Uterus (tissue), 4 donors: ENCODE measurements around the gene AGFG1. TPM values are rescaled to one million over a fixed set of nuclear protein-coding genes. Genes with fewer than 3 reads are reported as not detected.
A peak's percentile ranks its signal among the peaks of the same experiment; 100 is the strongest.

Experiments
- DNase-seq, 2 donors: peaks; one replicate each; pipeline ENCODE4 v3.0.0-alpha.2; 2019 to 2020
- H3K27ac ChIP-seq, 2 donors: fragments of 200-600 bp; sonication (generic); 1 replicate in 1 of 2; 2 replicates in 1 of 2; pipeline ENCODE4 v1.5.1; 2016 to 2018
- H3K27me3 ChIP-seq, 2 donors: fragments of 200-600 bp; sonication (generic); one replicate each; pipeline ENCODE4 v1.5.1; 2018 to 2019; ENCODE audit warnings: control low read depth in 1 of 2
- H3K36me3 ChIP-seq, 2 donors: fragments of 200-600 bp; sonication (generic); one replicate each; pipeline ENCODE4 v1.5.1; 2019; ENCODE audit warnings: control low read depth in 1 of 2
- H3K4me1 ChIP-seq, 2 donors: fragments of 200-600 bp; sonication (generic); one replicate each; pipeline ENCODE4 v1.5.1; 2018 to 2019; ENCODE audit warnings: control low read depth in 1 of 2
- H3K4me3 ChIP-seq, 2 donors: fragments of 200-600 bp; sonication (generic); 1 replicate in 1 of 2; 2 replicates in 1 of 2; pipeline ENCODE4 v1.5.1; 2018 to 2019; ENCODE audit warnings: mild to moderate bottlenecking in 1 of 2
- H3K9me3 ChIP-seq, 2 donors: fragments of 200-600 bp; sonication (generic); one replicate each; pipeline ENCODE4 v1.5.1; 2019; ENCODE audit warnings: control low read depth in 1 of 2
- POLR2A ChIP-seq, 2 donors: fragments of 450-650 bp; IDR thresholded peaks; one replicate each; pipeline ENCODE4 v1.6.1; 2016; ENCODE audit warnings: antibody characterized with exemption in 2 of 2, mild to moderate bottlenecking in 1 of 2, moderate library complexity in 1 of 2
- intact Hi-C: fragments of 100-400 bp; cut with DNase I; formaldehyde crosslinking; loops from one replicate; pipeline ENCODE4 v1.15.1; 2023; ENCODE audit warnings: low total_unique reads
- total RNA-seq, 4 donors: library from RNA; depleted of rRNA in 3 of 4; stranded (reverse); fragments of >200 nt in 3 of 4; gene quantifications; one replicate each; pipeline versions ENCODE4 v1.1.0 to v1.2.4, GENCODE V29; 2014 to 2023
- TF ChIP-seq, protein P1 (sequence below), 4 experiments: fragments of 200-600 bp in 2 of 4; fragments of 450-650 bp in 2 of 4; sonication (generic) in 2 of 4; IDR thresholded peaks; one replicate each; pipeline ENCODE4 v1.5.1; 2016 to 2019; ENCODE audit warnings: antibody characterized with exemption in 4 of 4, mild to moderate bottlenecking in 2 of 4, moderate library complexity in 1 of 4
- donor health status: DM: yes; HTN: yes; CAD: no.

The AGFG1 gene
- total RNA-seq, 4 donors from 2014 or later, result 17.6 to 60.4 (median 29.9) TPM

DNA sequence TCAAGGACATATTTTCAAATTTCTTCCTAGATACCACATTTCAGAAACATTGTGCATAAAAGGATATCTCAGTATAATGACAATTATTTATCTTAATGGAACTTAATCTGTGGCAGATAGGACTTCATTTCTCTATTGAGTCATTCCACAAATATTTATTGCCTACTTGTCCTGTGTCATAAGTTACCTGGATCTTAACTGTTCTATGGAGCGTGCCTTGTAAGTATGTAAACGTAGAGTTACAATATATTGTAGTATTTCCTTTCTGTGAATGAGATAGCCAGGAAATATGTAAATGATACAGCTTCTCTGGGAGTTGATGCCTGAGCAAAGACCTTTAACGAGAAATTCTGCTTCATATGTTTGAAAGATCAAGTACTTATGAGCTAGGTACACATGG lies 2.5 kb downstream of the AGFG1 start:
- H3K27ac ChIP-seq, result no peak overlapping the region
- intact Hi-C loops, result no loop called here
- TF ChIP-seq POLR2A (IDR thresholded peaks at IDR 0.05), result no peak
- TF ChIP-seq, protein P1, sequence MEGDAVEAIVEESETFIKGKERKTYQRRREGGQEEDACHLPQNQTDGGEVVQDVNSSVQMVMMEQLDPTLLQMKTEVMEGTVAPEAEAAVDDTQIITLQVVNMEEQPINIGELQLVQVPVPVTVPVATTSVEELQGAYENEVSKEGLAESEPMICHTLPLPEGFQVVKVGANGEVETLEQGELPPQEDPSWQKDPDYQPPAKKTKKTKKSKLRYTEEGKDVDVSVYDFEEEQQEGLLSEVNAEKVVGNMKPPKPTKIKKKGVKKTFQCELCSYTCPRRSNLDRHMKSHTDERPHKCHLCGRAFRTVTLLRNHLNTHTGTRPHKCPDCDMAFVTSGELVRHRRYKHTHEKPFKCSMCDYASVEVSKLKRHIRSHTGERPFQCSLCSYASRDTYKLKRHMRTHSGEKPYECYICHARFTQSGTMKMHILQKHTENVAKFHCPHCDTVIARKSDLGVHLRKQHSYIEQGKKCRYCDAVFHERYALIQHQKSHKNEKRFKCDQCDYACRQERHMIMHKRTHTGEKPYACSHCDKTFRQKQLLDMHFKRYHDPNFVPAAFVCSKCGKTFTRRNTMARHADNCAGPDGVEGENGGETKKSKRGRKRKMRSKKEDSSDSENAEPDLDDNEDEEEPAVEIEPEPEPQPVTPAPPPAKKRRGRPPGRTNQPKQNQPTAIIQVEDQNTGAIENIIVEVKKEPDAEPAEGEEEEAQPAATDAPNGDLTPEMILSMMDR (IDR thresholded peaks at IDR 0.05), result no peak
- no peak for DNase-seq
- H3K4me1 ChIP-seq, result peaks cover 0 to 20% of the 10 kb centered on the region in 2 donors
- no peaks in the 10 kb centered on the region for H3K36me3 ChIP-seq
- no peaks in the 10 kb centered on the region for H3K27me3 ChIP-seq
- H3K9me3 ChIP-seq, result no peaks in the 10 kb centered on the region
- no peak overlapping the region for H3K4me3 ChIP-seq

DNA sequence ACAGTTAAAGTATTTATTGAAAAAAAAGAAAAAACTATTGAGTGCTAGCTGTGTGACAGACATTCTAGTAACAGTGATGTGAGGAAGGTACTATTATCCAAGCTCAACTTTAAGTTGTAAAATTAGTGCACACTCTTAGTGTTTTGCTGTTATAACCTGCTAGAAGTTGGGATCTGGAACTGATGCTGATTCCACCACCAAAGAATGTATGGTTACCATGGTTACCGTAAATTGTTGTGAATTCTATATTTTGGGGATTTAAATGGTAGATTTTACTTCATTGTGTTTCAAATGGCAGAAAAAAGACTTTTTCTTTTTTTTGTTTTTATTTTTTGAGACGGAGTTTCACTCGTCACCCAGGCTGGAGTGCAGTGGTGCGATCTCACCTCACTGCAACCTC lies 5.3 kb downstream of the AGFG1 start:
- H3K4me1 ChIP-seq, result peaks cover 0 to 20% of the 10 kb centered on the region in 2 donors

DNA sequence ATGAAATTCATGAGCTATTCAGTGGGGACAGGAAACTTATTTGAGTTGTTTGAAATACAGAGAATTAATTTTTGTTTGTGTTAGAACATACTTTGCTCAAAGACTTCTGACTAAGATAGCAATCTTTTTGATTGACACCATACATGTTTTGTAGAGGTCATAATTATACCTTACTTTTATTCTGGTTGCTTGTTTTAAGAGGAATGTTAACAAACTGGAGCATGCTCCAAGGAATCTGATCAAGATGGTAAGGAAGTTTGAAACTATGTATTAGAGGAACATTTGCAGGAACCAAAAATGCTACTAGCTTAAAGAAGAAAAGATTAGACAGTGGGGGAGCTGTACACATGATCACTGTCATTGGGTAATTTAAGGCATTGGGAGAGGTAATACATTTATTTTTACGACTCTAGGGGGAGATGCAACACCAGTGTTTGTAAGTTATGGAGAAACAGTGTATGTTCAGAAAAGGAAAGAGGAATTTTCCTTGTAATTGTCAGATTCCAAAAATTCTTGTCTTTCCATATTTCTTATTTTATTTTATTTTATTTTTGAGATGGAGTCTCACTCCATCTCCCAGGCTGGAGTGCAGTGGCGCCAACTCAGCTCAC lies 8.0 kb downstream of the AGFG1 start:
- H3K27me3 ChIP-seq, result no peaks in the 10 kb centered on the region
- no peaks in the 10 kb centered on the region for H3K9me3 ChIP-seq
- TF ChIP-seq, protein P1 (IDR thresholded peaks at IDR 0.05), result peak in 1 of 4 experiments; percentile 28
- TF ChIP-seq POLR2A (IDR thresholded peaks at IDR 0.05), result no peak
- H3K4me3 ChIP-seq, result no peak overlapping the region
- H3K36me3 ChIP-seq, result no peaks in the 10 kb centered on the region
- DNase-seq, result no peak
- intact Hi-C loops, result no loop called here
- H3K4me1 ChIP-seq, result peaks cover 0 to 5% of the 10 kb centered on the region in 2 donors
- H3K27ac ChIP-seq, result no peak overlapping the region

More for the DNA sequence above, 5.3 kb downstream of the AGFG1 start:
- TF ChIP-seq, protein P1 (IDR thresholded peaks at IDR 0.05), result no peak
- TF ChIP-seq POLR2A (IDR thresholded peaks at IDR 0.05), result no peak
- H3K9me3 ChIP-seq, result no peaks in the 10 kb centered on the region
- H3K27ac ChIP-seq, result no peak overlapping the region
- no peaks in the 10 kb centered on the region for H3K27me3 ChIP-seq
- H3K4me3 ChIP-seq, result no peak overlapping the region
- intact Hi-C loops, result no loop called here
- no peaks in the 10 kb centered on the region for H3K36me3 ChIP-seq
- no peak for DNase-seq

DNA sequence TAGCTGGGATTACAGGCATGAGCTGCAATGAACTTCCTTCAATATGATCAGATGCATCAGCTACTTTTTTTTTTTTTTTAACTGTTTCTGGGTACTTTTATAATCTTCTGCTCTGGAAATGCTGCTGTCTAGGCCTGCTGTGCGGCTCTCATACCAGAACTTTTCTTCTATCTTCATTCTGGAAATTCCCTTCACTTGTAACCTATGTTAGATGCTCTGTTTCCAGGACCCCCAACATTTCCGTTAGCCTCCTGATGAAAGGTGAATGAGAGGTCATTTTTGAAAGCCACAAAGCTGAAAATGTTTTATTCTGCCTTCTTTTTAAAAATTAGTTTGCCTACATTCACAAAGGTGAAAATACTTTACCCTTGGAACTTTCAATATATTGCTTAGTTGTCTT lies 8.6 kb downstream of the AGFG1 start:
- Histone ChIP-seq H3K27ac (no peak overlapping the region), H3K4me1 (peaks cover 0 to 5% of the 10 kb centered on the region in 2 donors), H3K36me3 (no peaks in the 10 kb centered on the region), H3K27me3 (no peaks in the 10 kb centered on the region), H3K4me3 (no peak overlapping the region), H3K9me3 (peaks cover 0 to 4% of the 10 kb centered on the region in 2 donors)
- intact Hi-C loops, result no loop called here
- TF ChIP-seq, protein P1 (IDR thresholded peaks at IDR 0.05), result no peak
- TF ChIP-seq POLR2A (IDR thresholded peaks at IDR 0.05), result no peak
- DNase-seq, result no peak

DNA sequence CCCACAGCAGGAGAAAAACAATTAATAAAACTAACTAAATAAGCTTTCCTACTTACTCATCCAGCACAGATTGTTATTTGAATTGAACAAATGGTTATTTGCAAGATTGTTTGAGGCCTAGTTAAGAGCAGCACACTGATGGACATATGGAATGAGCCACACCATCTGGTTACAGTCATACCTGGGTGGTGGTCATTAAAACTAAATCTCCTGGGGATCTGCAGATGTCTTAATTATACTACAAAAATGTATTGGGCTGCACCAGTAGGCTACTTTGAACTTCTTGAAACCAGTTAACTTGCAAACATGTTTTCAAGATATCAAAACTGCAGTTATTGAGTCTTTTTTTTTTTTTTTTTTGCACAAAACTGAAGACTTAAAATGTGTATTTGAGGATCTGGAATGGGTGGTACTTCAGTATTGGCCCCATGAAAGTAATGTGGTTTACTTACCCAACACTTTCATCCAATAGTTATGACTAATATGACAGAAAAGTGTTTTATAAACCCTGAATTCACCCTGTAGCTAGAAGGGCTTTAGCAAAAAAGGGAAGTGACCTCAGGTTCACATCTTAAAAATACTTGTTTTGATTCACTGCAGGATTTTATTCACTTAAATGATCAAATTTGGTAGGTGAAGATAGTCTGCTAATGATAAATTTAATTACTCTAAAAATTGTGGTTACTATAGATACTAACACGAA lies 10.8 kb downstream of the AGFG1 start:
- H3K27ac ChIP-seq, result no peak overlapping the region
- no peak overlapping the region for H3K4me3 ChIP-seq
- peaks cover 0 to 5% of the 10 kb centered on the region in 2 donors for H3K4me1 ChIP-seq
- no peaks in the 10 kb centered on the region for H3K36me3 ChIP-seq
- intact Hi-C loops, result no loop called here
- peaks cover 0 to 4% of the 10 kb centered on the region in 2 donors for H3K9me3 ChIP-seq
- no peak for TF ChIP-seq POLR2A (IDR thresholded peaks at IDR 0.05)
- TF ChIP-seq, protein P1 (IDR thresholded peaks at IDR 0.05), result no peak
- H3K27me3 ChIP-seq, result no peaks in the 10 kb centered on the region
- no peak for DNase-seq
